GM12878 (cell line): ENCODE results near the gene PCDHB9. TPM values are rescaled to one million over a fixed set of nuclear protein-coding genes. Genes with fewer than 3 reads are reported as not detected.
"Not testable (repeated sequence)": the region's sequence is repeated elsewhere in the genome, so short reads cannot be mapped to it uniquely, and the experiment has no call there.

Source experiments
- ATAC-seq: fragments of 200-7000 bp; cut with Tn5 transposase; 3 replicates; pipeline ENCODE4 v1.9.1; 2020; ENCODE audit warnings: mild to moderate bottlenecking, moderate library complexity
- BruUV-seq: library from RNA; stranded (reverse); fragments of 400-500 nt; replicated peaks from 2 replicates; lab custom pipeline; 2021; lab: Mats Ljungman, UMichigan
- CTCF ChIA-PET: fragments of 300-600 bp; sonication (Branson Sonifier 250); formaldehyde crosslinking; extraction: SDS; loops from one replicate; lab custom pipeline; 2021; ENCODE audit warnings: inconsistent platforms; lab: Yijun Ruan, JAX
- POLR2A ChIA-PET: fragments of 350-600 bp; formaldehyde crosslinking; extraction: SDS; loops from one replicate; lab custom pipeline; 2021; ENCODE audit warnings: inconsistent platforms; lab: Charles Lee
- RAD21 ChIA-PET: fragments of 300-600 bp; sonication (Branson Sonifier 250); formaldehyde crosslinking; loops from one replicate; lab custom pipeline; 2023; ENCODE audit warnings: antibody characterized with exemption; ENCODE audit not compliant: unreplicated experiment; lab: Charles Lee
- SMC1A ChIA-PET: fragments of 300-600 bp; sonication (Branson Sonifier 250); formaldehyde crosslinking; loops from one replicate; lab custom pipeline; 2023; ENCODE audit not compliant: unreplicated experiment, uncharacterized antibody; lab: Charles Lee
- DNase-seq: peaks from one replicate; pipeline ENCODE4 v3.0.0-alpha.2; 2011; ENCODE audit warnings: low read depth, low spot score
- FAIRE-seq: peaks from 3 replicates; lab custom pipeline; 2011; peaks lifted over from hg19 to GRCh38; lab: Jason Lieb, UNC
- H2AFZ ChIP-seq: 2 replicates; pipeline ENCODE4 v1.6.0; 2011; ENCODE audit warnings: low read depth, low read length, control low read depth; ENCODE audit not compliant: control insufficient read depth
- H3K27ac ChIP-seq: 2 replicates; pipeline ENCODE4 v1.5.1; 2011; ENCODE audit warnings: control low read depth; ENCODE audit not compliant: control insufficient read depth, insufficient read depth
- H3K27me3 ChIP-seq, 2 experiments: replicated peaks in 1 of 2; 2 replicates each; pipeline versions ENCODE4 v1.6.0 to v1.6.1; 2011; ENCODE audit warnings: low read length in 1 of 2; ENCODE audit not compliant: control insufficient read depth in 2 of 2, insufficient read depth in 2 of 2
- H3K36me3 ChIP-seq, 2 experiments: 2 replicates each; pipeline ENCODE4 v1.5.1; 2011; ENCODE audit warnings: low read length in 1 of 2; ENCODE audit not compliant: control insufficient read depth in 2 of 2, insufficient read depth in 2 of 2
- H3K4me1 ChIP-seq: 2 replicates; pipeline ENCODE4 v1.6.1; 2011; ENCODE audit warnings: mild to moderate bottlenecking, low read length, moderate library complexity, mixed read lengths; ENCODE audit not compliant: control insufficient read depth, insufficient read depth
- H3K4me2 ChIP-seq: 2 replicates; pipeline ENCODE4 v1.6.0; 2011; ENCODE audit warnings: control low read depth; ENCODE audit not compliant: control insufficient read depth, insufficient read depth
- H3K4me3 ChIP-seq: fragments of 200-600 bp; sonication (generic); 2 replicates; pipeline ENCODE4 v1.5.1; 2016
- H3K79me2 ChIP-seq: 2 replicates; pipeline ENCODE4 v1.6.0; 2011; ENCODE audit warnings: low read length; ENCODE audit not compliant: control insufficient read depth, insufficient read depth
- H3K9ac ChIP-seq: 2 replicates; pipeline ENCODE4 v1.8.0; 2011; ENCODE audit warnings: low read length, control low read depth, mixed read lengths; ENCODE audit not compliant: control insufficient read depth, insufficient read depth
- H3K9me3 ChIP-seq: replicated peaks from 3 replicates; pipeline ENCODE4 v1.5.1; 2011; ENCODE audit warnings: mild to moderate bottlenecking, low read length; ENCODE audit not compliant: control insufficient read depth, insufficient read depth
- H4K20me1 ChIP-seq: 2 replicates; pipeline ENCODE4 v1.6.0; 2011; ENCODE audit not compliant: control insufficient read depth, insufficient read depth
- E2F4 ChIP-seq: IDR thresholded peaks from 2 replicates; pipeline ENCODE4 v1.6.1; 2012; ENCODE audit warnings: low read depth, low read length, improper control_type of control experiment
- IKZF2 ChIP-seq, 2 experiments: fragments of 450-650 bp; IDR thresholded peaks; 2 replicates each; pipeline ENCODE4 v1.6.1; 2017; ENCODE audit warnings: mild to moderate bottlenecking in 2 of 2, moderate library complexity in 2 of 2
- MTA3 ChIP-seq: IDR thresholded peaks from 2 replicates; pipeline ENCODE4 v1.6.1; 2012; ENCODE audit warnings: low read length, inconsistent platforms, borderline replicate concordance
- NFXL1 ChIP-seq: fragments of 450-650 bp; IDR thresholded peaks from 2 replicates; pipeline ENCODE4 v1.6.1; 2017; ENCODE audit warnings: antibody characterized with exemption, mild to moderate bottlenecking, borderline replicate concordance
- NR2F1 ChIP-seq: fragments of 450-650 bp; conservative IDR thresholded peaks from 2 replicates; pipeline ENCODE4 v1.6.1; 2017; ENCODE audit warnings: mild to moderate bottlenecking
- TAF1 ChIP-seq: IDR thresholded peaks from 2 replicates; pipeline ENCODE4 v1.6.1; 2011; ENCODE audit warnings: mild to moderate bottlenecking, low read depth, low read length, borderline replicate concordance
- WGBS: methylation state at CpG from one replicate; pipeline ENCODE4 v1.1.6; 2016; ENCODE audit warnings: low lambda C conversion rate; ENCODE audit not compliant: insufficient replicate concordance, insufficient coverage; ENCODE audit errors: missing lambda C conversion rate; 5-methylcytosine and 5-hydroxymethylcytosine counted together
- in situ Hi-C: fragments of 300-500 bp; cut with MboI; formaldehyde crosslinking; loops from 9 replicates; pipeline ENCODE4 v1.14.3; 2018; ENCODE audit warnings: mixed read lengths
- intact Hi-C: fragments of 100-400 bp; cut with micrococcal nuclease; formaldehyde crosslinking; loops from one replicate; pipeline ENCODE4 v1.14.2; 2022; ENCODE audit not compliant: unreplicated experiment
- polyA plus RNA-seq, 11 experiments: library from polyadenylated mRNA; depleted of rRNA in 4 of 11; unstranded in 6 of 11; stranded (reverse) in 5 of 11; fragments of >200 nt; fragmentation: Nextera tagmentation in 4 of 11; fragmentation: Illumina TruSeq in 1 of 11; extraction: Ambion mirVana in 4 of 11; extraction: Trizol in 1 of 11; gene quantifications; 1 replicate in 1 of 11; 2 replicates in 10 of 11; pipeline versions ENCODE4 v1.2.1 to v1.2.3, GENCODE V29; 2011 to 2016; ENCODE audit warnings: inconsistent platforms in 2 of 11, missing spikeins in 2 of 11, low read depth in 1 of 11
- total RNA-seq, 4 experiments: library from RNA; depleted of rRNA in 3 of 4; stranded (reverse); fragments of >200 nt in 3 of 4; fragmentation: Illumina TruSeq in 1 of 4; extraction: Trizol in 1 of 4; gene quantifications; 2 replicates each; pipeline versions ENCODE4 v1.2.1 to v1.2.3, GENCODE V29; 2013 to 2021

PCDHB9 gene
- total and polyA plus RNA-seq, 10 of the 15 experiments (the other 5 are each of a cell fraction or from before 2014, with no cell fraction given): 0.01 to 0.45 (median 0.13) TPM; not detected in 4

- Histone ChIP-seq H3K79me2 (no peaks in the 10 kb centered on the region), H3K27ac (no peak overlapping the region), H3K4me3 (no peak overlapping the region), H3K4me1 (no peaks in the 10 kb centered on the region), H2AFZ (no peak overlapping the region), H4K20me1 (no peaks in the 10 kb centered on the region), H3K9me3 (no peaks in the 10 kb centered on the region; the same call in 1 of the 3 replicates), H3K27me3 (no peaks in the 10 kb centered on the region), H3K36me3 (no peaks in the 10 kb centered on the region), H3K4me2 (no peak overlapping the region), H3K9ac (no peak overlapping the region)
- 59% methylated on average over 21 of the region's 21 CpGs for whole genome bisulfite sequencing
- ChIA-PET RAD21 (no interaction called here), CTCF (interaction anchor here (0.7 to 1.3 kb wide), 3 partner anchors 15 to 61 kb away, joined by 3 to 6 read pairs (median 3); no protein-coding TSS in a partner anchor), SMC1A (no interaction called here), POLR2A (no interaction called here)
- FAIRE-seq (no peak), ATAC-seq (no peak), DNase-seq (no peak)
- intact Hi-C loops (no loop called here), in situ Hi-C loops (no loop called here)
- TF ChIP-seq MTA3 (no peak), NFXL1 (no peak), IKZF2 (IDR thresholded peaks at IDR 0.05) (no peak), NR2F1 (no peak), E2F4 (no peak), TAF1 (no peak)
- no TSS peak for BruUV-seq
Observed at GRCh38 chr5:141155540-141156374, 31.2 kb upstream of the PCDHB9 start.

GRCh38 chr5:141157356-141157755 lies 29.6 kb upstream of the PCDHB9 start:
- H3K9me3 ChIP-seq, H3K4me1 ChIP-seq, H3K4me2 ChIP-seq, H3K27ac ChIP-seq, in situ Hi-C loops, BruUV-seq, FAIRE-seq, H2AFZ ChIP-seq, H3K79me2 ChIP-seq, ATAC-seq, H3K36me3 ChIP-seq, H3K4me3 ChIP-seq, H4K20me1 ChIP-seq, H3K9ac ChIP-seq, DNase-seq, SMC1A ChIA-PET, POLR2A ChIA-PET, RAD21 ChIA-PET, H3K27me3 ChIP-seq, CTCF ChIA-PET, intact Hi-C loops: not testable (repeated sequence)
- 74% methylated on average over 27 of the region's 38 CpGs for WGBS

GRCh38 chr5:141157901-141158300 lies 29.1 kb upstream of the PCDHB9 start:
- BruUV-seq, DNase-seq, H3K9ac ChIP-seq, H3K4me2 ChIP-seq, H4K20me1 ChIP-seq, H3K27ac ChIP-seq, H3K27me3 ChIP-seq, POLR2A ChIA-PET, H3K36me3 ChIP-seq, SMC1A ChIA-PET, CTCF ChIA-PET, H3K4me1 ChIP-seq, H3K4me3 ChIP-seq, ATAC-seq, H3K79me2 ChIP-seq, intact Hi-C loops, FAIRE-seq, in situ Hi-C loops, H2AFZ ChIP-seq, RAD21 ChIA-PET, H3K9me3 ChIP-seq: not testable (repeated sequence)
- WGBS: 78% methylated on average over 20 of the region's 28 CpGs
